Measurements from ENCODE around the gene ATP6AP1. TPM values are rescaled to one million over a fixed set of nuclear protein-coding genes. Genes with fewer than 3 reads are reported as not detected.

The ATP6AP1 gene
- total and polyA plus RNA-seq, 5 experiments from 2014 or later = 51.9 to 111 (median 84.7) TPM

Small RNA genes within 50 kb of the gene (microRNA-seq; reads per million reads assigned to microRNA genes)
- gene MIR6858 (ENCODE audit: borderline microRNAs expressed) = not detected

Other genes with a start within 250 kb of the ATP6AP1 start
- not detected for gene OPN1MW, start 246.1 kb upstream of the ATP6AP1 start, total RNA-seq
- gene OPN1MW, start 246.1 kb upstream of the ATP6AP1 start, polyA plus RNA-seq = not detected
- gene OPN1MW2, start 208.9 kb upstream of the ATP6AP1 start, total RNA-seq = not detected
- not detected for gene OPN1MW2, start 208.9 kb upstream of the ATP6AP1 start, polyA plus RNA-seq
- gene OPN1MW3, start 171.1 kb upstream of the ATP6AP1 start, total RNA-seq = not detected
- not detected for gene OPN1MW3, start 171.1 kb upstream of the ATP6AP1 start, polyA plus RNA-seq
- not detected for gene TEX28, start 133.6 kb upstream of the ATP6AP1 start, total RNA-seq
- not detected for gene TEX28, start 133.6 kb upstream of the ATP6AP1 start, polyA plus RNA-seq
- 1 to 10 TPM; 1.1 to 2.2 TPM for gene TKTL1, start 132.9 kb upstream of the ATP6AP1 start, total RNA-seq
- 10 to 100 TPM; 38.8 to 56.4 (median 39.0) TPM for gene TKTL1, start 132.9 kb upstream of the ATP6AP1 start, polyA plus RNA-seq
- 100 to 1,000 TPM; 613 to 633 TPM for gene FLNA, start 54.0 kb upstream of the ATP6AP1 start, total RNA-seq
- 100 to 1,000 TPM; 156 to 341 (median 169) TPM for gene FLNA, start 54.0 kb upstream of the ATP6AP1 start, polyA plus RNA-seq
- gene EMD, start 49.4 kb upstream of the ATP6AP1 start, total RNA-seq = 10 to 100 TPM; 90.4 to 95.4 TPM
- gene EMD, start 49.4 kb upstream of the ATP6AP1 start, polyA plus RNA-seq = 10 to 100 TPM; 35.5 to 37.1 (median 35.7) TPM
- gene RPL10, start 30.3 kb upstream of the ATP6AP1 start, total RNA-seq = 1,000 to 10,000 TPM; 4,733 to 4,862 TPM
- gene RPL10, start 30.3 kb upstream of the ATP6AP1 start, polyA plus RNA-seq = 1,000 to 10,000 TPM; 5,585 to 7,081 (median 6,663) TPM
- 10 to 100 TPM; 16.6 to 19.9 TPM for gene DNASE1L1, start 19.4 kb upstream of the ATP6AP1 start, total RNA-seq
- 10 to 100 TPM; 12.7 to 15.3 (median 12.8) TPM for gene DNASE1L1, start 19.4 kb upstream of the ATP6AP1 start, polyA plus RNA-seq
- gene TAFAZZIN, start 17.1 kb upstream of the ATP6AP1 start, total RNA-seq = 100 to 1,000 TPM; 111 to 112 TPM
- gene TAFAZZIN, start 17.1 kb upstream of the ATP6AP1 start, polyA plus RNA-seq = 10 to 100 TPM; 29.3 to 39.8 (median 37.8) TPM
- 100 to 1,000 TPM; 169 to 185 TPM for gene GDI1, start 8.5 kb downstream of the ATP6AP1 start, total RNA-seq
- 10 to 100 TPM; 18.3 to 32.1 (median 21.0) TPM for gene GDI1, start 8.5 kb downstream of the ATP6AP1 start, polyA plus RNA-seq
- gene FAM50A, start 15.5 kb downstream of the ATP6AP1 start, total RNA-seq = 10 to 100 TPM; 49.2 TPM
- gene FAM50A, start 15.5 kb downstream of the ATP6AP1 start, polyA plus RNA-seq = 10 to 100 TPM; 25.1 to 45.6 (median 40.4) TPM
- 10 to 100 TPM; 49.5 to 50.4 TPM for gene PLXNA3, start 29.6 kb downstream of the ATP6AP1 start, total RNA-seq
- gene PLXNA3, start 29.6 kb downstream of the ATP6AP1 start, polyA plus RNA-seq = under 1 TPM; 0.27 to 0.67 (median 0.36) TPM
- gene LAGE3, start 50.6 kb downstream of the ATP6AP1 start, total RNA-seq = 10 to 100 TPM; 18.6 to 23.3 TPM
- gene LAGE3, start 50.6 kb downstream of the ATP6AP1 start, polyA plus RNA-seq = 10 to 100 TPM; 62.6 to 81.8 (median 72.7) TPM
- 10 to 100 TPM; 29.0 to 30.9 TPM for gene UBL4A, start 57.9 kb downstream of the ATP6AP1 start, total RNA-seq
- 10 to 100 TPM; 31.1 to 51.7 (median 37.9) TPM for gene UBL4A, start 57.9 kb downstream of the ATP6AP1 start, polyA plus RNA-seq
- gene SLC10A3, start 62.0 kb downstream of the ATP6AP1 start, total RNA-seq = 10 to 100 TPM; 18.2 to 20.9 TPM
- gene SLC10A3, start 62.0 kb downstream of the ATP6AP1 start, polyA plus RNA-seq = 10 to 100 TPM; 30.5 to 42.3 (median 35.9) TPM
- gene FAM3A, start 87.6 kb downstream of the ATP6AP1 start, total RNA-seq = 10 to 100 TPM; 66.0 to 69.4 TPM
- 10 to 100 TPM; 24.3 to 33.3 (median 26.0) TPM for gene FAM3A, start 87.6 kb downstream of the ATP6AP1 start, polyA plus RNA-seq
- 10 to 100 TPM; 58.1 to 59.4 TPM for gene G6PD, start 118.2 kb downstream of the ATP6AP1 start, total RNA-seq
- 1 to 10 TPM; 6.9 to 7.9 (median 7.1) TPM for gene G6PD, start 118.2 kb downstream of the ATP6AP1 start, polyA plus RNA-seq
- 10 to 100 TPM; 45.0 to 48.2 TPM for gene IKBKG, start 118.9 kb downstream of the ATP6AP1 start, total RNA-seq
- 10 to 100 TPM; 18.4 to 24.2 (median 19.4) TPM for gene IKBKG, start 118.9 kb downstream of the ATP6AP1 start, polyA plus RNA-seq
- not detected for gene CTAG1A, start 156.5 kb downstream of the ATP6AP1 start, total RNA-seq
- not detected for gene CTAG1A, start 156.5 kb downstream of the ATP6AP1 start, polyA plus RNA-seq
- not detected for gene CTAG1B, start 190.6 kb downstream of the ATP6AP1 start, total RNA-seq
- not detected for gene CTAG1B, start 190.6 kb downstream of the ATP6AP1 start, polyA plus RNA-seq
- 10 to 100 TPM; 12.0 to 13.4 TPM for gene CTAG2, start 224.9 kb downstream of the ATP6AP1 start, total RNA-seq
- not detected for gene CTAG2, start 224.9 kb downstream of the ATP6AP1 start, polyA plus RNA-seq

Measured in naive thymus-derived CD8-positive, alpha-beta T cell (primary cell).